Measurements from ENCODE around the gene ABHD12.

GRCh38 chr20:25250508-25250907 is 140.1 kb downstream of the ABHD12 start:
- TF ChIP-seq, protein P1, sequence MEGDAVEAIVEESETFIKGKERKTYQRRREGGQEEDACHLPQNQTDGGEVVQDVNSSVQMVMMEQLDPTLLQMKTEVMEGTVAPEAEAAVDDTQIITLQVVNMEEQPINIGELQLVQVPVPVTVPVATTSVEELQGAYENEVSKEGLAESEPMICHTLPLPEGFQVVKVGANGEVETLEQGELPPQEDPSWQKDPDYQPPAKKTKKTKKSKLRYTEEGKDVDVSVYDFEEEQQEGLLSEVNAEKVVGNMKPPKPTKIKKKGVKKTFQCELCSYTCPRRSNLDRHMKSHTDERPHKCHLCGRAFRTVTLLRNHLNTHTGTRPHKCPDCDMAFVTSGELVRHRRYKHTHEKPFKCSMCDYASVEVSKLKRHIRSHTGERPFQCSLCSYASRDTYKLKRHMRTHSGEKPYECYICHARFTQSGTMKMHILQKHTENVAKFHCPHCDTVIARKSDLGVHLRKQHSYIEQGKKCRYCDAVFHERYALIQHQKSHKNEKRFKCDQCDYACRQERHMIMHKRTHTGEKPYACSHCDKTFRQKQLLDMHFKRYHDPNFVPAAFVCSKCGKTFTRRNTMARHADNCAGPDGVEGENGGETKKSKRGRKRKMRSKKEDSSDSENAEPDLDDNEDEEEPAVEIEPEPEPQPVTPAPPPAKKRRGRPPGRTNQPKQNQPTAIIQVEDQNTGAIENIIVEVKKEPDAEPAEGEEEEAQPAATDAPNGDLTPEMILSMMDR (optimal IDR thresholded peaks at IDR 0.05 in 1 of 3, IDR thresholded peaks at IDR 0.05 in 1 of 3, conservative IDR thresholded peaks at IDR 0.05 in 1 of 3; ENCODE audit: extremely low read depth in 1 of 3, insufficient read depth in 2 of 3, low read length in 3 of 3) = no peak
- no peak for TF ChIP-seq EZH2 (IDR thresholded peaks at IDR 0.05; ENCODE audit: low read length)

Measured in keratinocyte (primary cell).